ENCODE measurements around the gene FGF12. TPM values are rescaled to one million over a fixed set of nuclear protein-coding genes. Genes with fewer than 3 reads are reported as not detected.

Gene FGF12
- total RNA-seq, 1 donor from 2014 or later = 6.1 TPM

- Mint-ChIP-seq H3K27me3 (peaks cover 8% of the 10 kb centered on the region), H3K9me3 (ENCODE audit: low read depth) (no peaks in the 10 kb centered on the region), H3K36me3 (ENCODE audit: insufficient read depth) (no peaks in the 10 kb centered on the region), H3K4me3 (ENCODE audit: low read depth) (no peak overlapping the region), H3K27ac (no peak overlapping the region), H3K4me1 (ENCODE audit: low read depth) (peaks cover 1% of the 10 kb centered on the region)
- no peak for TF ChIP-seq CTCF (IDR thresholded peaks at IDR 0.05; ENCODE audit: unreplicated experiment)
- no peak for DNase-seq (ENCODE audit: low spot score, unreplicated experiment)
Measured at GRCh38 chr3:192186498-192186897, 540.8 kb downstream of the FGF12 start.

- no peak for TF ChIP-seq CTCF (IDR thresholded peaks at IDR 0.05; ENCODE audit: unreplicated experiment)
- DNase-seq (ENCODE audit: low spot score, unreplicated experiment) = no peak
- peaks cover 1% of the 10 kb centered on the region for H3K4me1 Mint-ChIP-seq (ENCODE audit: low read depth)
- no peaks in the 10 kb centered on the region for H3K9me3 Mint-ChIP-seq (ENCODE audit: low read depth)
- no peaks in the 10 kb centered on the region for H3K36me3 Mint-ChIP-seq (ENCODE audit: insufficient read depth)
- peaks cover 8% of the 10 kb centered on the region for H3K27me3 Mint-ChIP-seq
- no peak overlapping the region for H3K27ac Mint-ChIP-seq
- H3K4me3 Mint-ChIP-seq (ENCODE audit: low read depth) = no peak overlapping the region
Measured at GRCh38 chr3:192186045-192186444, 541.3 kb downstream of the FGF12 start.

- peaks cover 1% of the 10 kb centered on the region for H3K4me1 Mint-ChIP-seq (ENCODE audit: low read depth)
- H3K4me3 Mint-ChIP-seq (ENCODE audit: low read depth) = no peak overlapping the region
- no peak for DNase-seq (ENCODE audit: low spot score, unreplicated experiment)
- H3K27me3 Mint-ChIP-seq = peaks cover 5% of the 10 kb centered on the region
- no peak for TF ChIP-seq CTCF (IDR thresholded peaks at IDR 0.05; ENCODE audit: unreplicated experiment)
- H3K27ac Mint-ChIP-seq = no peak overlapping the region
- no peaks in the 10 kb centered on the region for H3K9me3 Mint-ChIP-seq (ENCODE audit: low read depth)
- no peaks in the 10 kb centered on the region for H3K36me3 Mint-ChIP-seq (ENCODE audit: insufficient read depth)
Measured at GRCh38 chr3:192183109-192183508, 544.2 kb downstream of the FGF12 start.

- no peak for TF ChIP-seq CTCF (IDR thresholded peaks at IDR 0.05; ENCODE audit: unreplicated experiment)
- peaks cover 1% of the 10 kb centered on the region for H3K4me1 Mint-ChIP-seq (ENCODE audit: low read depth)
- no peaks in the 10 kb centered on the region for H3K27me3 Mint-ChIP-seq
- DNase-seq (ENCODE audit: low spot score, unreplicated experiment) = no peak
- peaks cover under 1% of the 10 kb centered on the region for H3K9me3 Mint-ChIP-seq (ENCODE audit: low read depth)
- H3K27ac Mint-ChIP-seq = no peak overlapping the region
- H3K4me3 Mint-ChIP-seq (ENCODE audit: low read depth) = no peak overlapping the region
- no peaks in the 10 kb centered on the region for H3K36me3 Mint-ChIP-seq (ENCODE audit: insufficient read depth)
Measured at GRCh38 chr3:192181151-192181550, 546.2 kb downstream of the FGF12 start.

- TF ChIP-seq CTCF (IDR thresholded peaks at IDR 0.05; ENCODE audit: unreplicated experiment) = no peak
- Mint-ChIP-seq H3K4me3 (ENCODE audit: low read depth) (no peak overlapping the region), H3K27me3 (no peaks in the 10 kb centered on the region), H3K36me3 (ENCODE audit: insufficient read depth) (no peaks in the 10 kb centered on the region), H3K4me1 (ENCODE audit: low read depth) (no peaks in the 10 kb centered on the region), H3K9me3 (ENCODE audit: low read depth) (peaks cover 8% of the 10 kb centered on the region), H3K27ac (no peak overlapping the region)
- DNase-seq (ENCODE audit: low spot score, unreplicated experiment) = no peak
Measured at GRCh38 chr3:192177383-192177782, 550.0 kb downstream of the FGF12 start.

Measured in progenitor cell of endocrine pancreas (in vitro differentiated cells).